Pancreas (tissue), 10 donors: ENCODE measurements around the gene EDDM3A. TPM values are rescaled to one million over a fixed set of nuclear protein-coding genes. Genes with fewer than 3 reads are reported as not detected.

Experiments used
- ATAC-seq, 4 donors: fragments of 200-7000 bp; cut with Tn5 transposase; one replicate each; pipeline versions ENCODE4 v1.8.0 to v1.9.1; 2020; ENCODE audit warnings: mild to moderate bottlenecking in 4 of 4, moderate library complexity in 4 of 4
- DNase-seq, 6 donors: peaks; one replicate each; pipeline ENCODE4 v3.0.0-alpha.2; 2020
- FAIRE-seq: peaks from 2 replicates; lab custom pipeline; 2012; peaks lifted over from hg19 to GRCh38; lab: Jason Lieb, UNC
- H3K27ac ChIP-seq, 4 donors: fragments of 200-600 bp; sonication (generic); 1 replicate in 3 of 4; 2 replicates in 1 of 4; pipeline versions ENCODE4 v1.5.0 to v1.8.0; 2020
- H3K27me3 ChIP-seq, 4 donors: fragments of 200-600 bp; one replicate each; pipeline ENCODE4 v1.8.0; 2021
- H3K36me3 ChIP-seq, 3 donors: fragments of 200-600 bp; sonication (generic) in 1 of 3; one replicate each; pipeline versions ENCODE4 v1.5.0 to v1.8.0; 2020 to 2021
- H3K4me1 ChIP-seq, 3 donors: fragments of 200-600 bp; one replicate each; pipeline ENCODE4 v1.8.0; 2021
- H3K4me3 ChIP-seq, 4 donors: fragments of 200-600 bp; sonication (generic) in 2 of 4; one replicate each; pipeline versions ENCODE4 v1.5.0 to v1.8.0; 2020 to 2021
- H3K9me3 ChIP-seq, 4 donors: fragments of 200-600 bp; one replicate each; pipeline ENCODE4 v1.8.0; 2021
- CTCF ChIP-seq, 4 donors: fragments of 200-600 bp; sonication (generic) in 3 of 4; IDR thresholded peaks; one replicate each; pipeline versions ENCODE4 v1.5.0 to v1.8.0; 2021; ENCODE audit warnings: antibody characterized with exemption in 4 of 4
- WGBS, 2 donors: extraction: QIAGEN DNeasy Blood & Tissue Kit; methylation state at CpG; one replicate each; pipeline ENCODE4 v1.1.7; 2013; 5-methylcytosine and 5-hydroxymethylcytosine counted together
- intact Hi-C, 3 donors: fragments of 100-400 bp; cut with DNase I; formaldehyde crosslinking; loops; one replicate each; pipeline versions ENCODE4 v1.11.1 to v1.14.2; 2022
- polyA plus RNA-seq, 2 donors: library from polyadenylated mRNA; stranded (reverse); fragments of 200-250 nt; gene quantifications; one replicate each; pipeline ENCODE4 v1.2.3, GENCODE V29; 2013
- total RNA-seq, 6 donors: library from RNA; stranded (reverse); fragmentation: NEBNext Ultra II Directional in 4 of 6; extraction: Animal tissue kit (Norgen Biotek cat#: 25700) in 4 of 6; gene quantifications; one replicate each; pipeline versions ENCODE4 v1.2.1 to v1.2.4, GENCODE V29; 2021 to 2023
- donor health status: healthy with polysubstance abuse.
- donor health status: DM: no; HTN: no; CAD: no; lungs with moderate emphysema.
- donor health status: DM: no; HTN: no; CAD: no.
- donor health status: control.
- donor health status: control.
- donor health status: Bipolar disorder and iron deficiency.
- donor health status: DM: yes; HTN: yes; CAD: no.
- donor health status: DM: no; HTN: no; CAD: no.
- donor health status: DM: no; HTN: no; CAD: no.
- donor health status: DM: yes; HTN: yes; CAD: no.

EDDM3A gene
- total RNA-seq: not detected
- polyA plus RNA-seq: not detected

- DNase-seq (no peak), ATAC-seq (no peak), FAIRE-seq (no peak)
- H3K4me1 ChIP-seq: no peaks in the 10 kb centered on the region
- H3K9me3 ChIP-seq: no peaks in the 10 kb centered on the region
- H3K27ac ChIP-seq: no peak within 1 kb of the TSS
- no peaks in the 10 kb centered on the region for H3K36me3 ChIP-seq
- intact Hi-C loops: no loop called here
- no peak for TF ChIP-seq CTCF (IDR thresholded peaks at IDR 0.05)
- no peak within 1 kb of the TSS for H3K4me3 ChIP-seq
- no peaks in the 10 kb centered on the region for H3K27me3 ChIP-seq
- 77 to 79% methylated on average over 6 of the region's 6 CpGs for WGBS, 2 donors
These were observed at the start of gene EDDM3A for GRCh38 chr14:20745571-20746358. EDDM3A (plus strand) TSS chr14:20745887; CDS start chr14:20747581, 1,694 bp downstream.

GRCh38 chr14:20696764-20697163 is 48.9 kb upstream of the EDDM3A start:
- Histone ChIP-seq H3K36me3 (peaks cover 0 to 12% (median 0%) of the 10 kb centered on the region in 3 donors), H3K27ac (no peak overlapping the region), H3K4me3 (no peak overlapping the region), H3K4me1 (peaks cover 0 to 7% (median 0%) of the 10 kb centered on the region in 3 donors), H3K9me3 (no peaks in the 10 kb centered on the region), H3K27me3 (no peaks in the 10 kb centered on the region)
- FAIRE-seq: no peak
- intact Hi-C loops: loop anchor here in 2 of 3 donors (5.0 kb wide), 1 partner anchor 161 kb away; no protein-coding TSS in a partner anchor
- DNase-seq: no peak
- TF ChIP-seq CTCF (IDR thresholded peaks at IDR 0.05): no peak
- no peak for ATAC-seq
- WGBS, 2 donors: 86 to 92% methylated on average over 5 of the region's 5 CpGs

GRCh38 chr14:20697273-20698017 is 48.2 kb upstream of the EDDM3A start:
- peak; percentile 29 to 70 (median 53) for TF ChIP-seq CTCF (IDR thresholded peaks at IDR 0.05)
- H3K4me3 ChIP-seq: no peak overlapping the region
- H3K4me1 ChIP-seq: peaks cover 0 to 7% (median 0%) of the 10 kb centered on the region in 3 donors
- 31 to 33% methylated on average over 6 of the region's 6 CpGs for WGBS, 2 donors
- DNase-seq (peak in 2 of 6 donors; percentile 36 to 74), FAIRE-seq (no peak), ATAC-seq (peak; percentile 80 to 96 (median 94))
- no peak overlapping the region for H3K27ac ChIP-seq
- H3K27me3 ChIP-seq: no peaks in the 10 kb centered on the region
- H3K9me3 ChIP-seq: no peaks in the 10 kb centered on the region
- peaks cover 0 to 12% (median 0%) of the 10 kb centered on the region in 3 donors for H3K36me3 ChIP-seq
- intact Hi-C loops: loop anchor here in 2 of 3 donors (5.0 kb wide), 1 partner anchor 160 kb away; no protein-coding TSS in a partner anchor

GRCh38 chr14:20698018-20698329 is 47.7 kb upstream of the EDDM3A start:
- intact Hi-C loops: loop anchor here in 2 of 3 donors (5.0 kb wide), 1 partner anchor 159 kb away; no protein-coding TSS in a partner anchor
- no peak for TF ChIP-seq CTCF (IDR thresholded peaks at IDR 0.05)
- Histone ChIP-seq H3K4me1 (peaks cover 0 to 7% (median 0%) of the 10 kb centered on the region in 3 donors), H3K36me3 (peaks cover 0 to 12% (median 0%) of the 10 kb centered on the region in 3 donors), H3K27ac (no peak overlapping the region), H3K27me3 (no peaks in the 10 kb centered on the region), H3K9me3 (no peaks in the 10 kb centered on the region), H3K4me3 (no peak overlapping the region)
- ATAC-seq (no peak), FAIRE-seq (no peak), DNase-seq (no peak)
